Testis (tissue), 2 donors: Measurements from ENCODE around the gene PRMT2.
"Not testable (repeated sequence)": the region's sequence is repeated elsewhere in the genome, so short reads cannot be mapped to it uniquely, and the experiment has no call there.

ENCODE experiments used
- CTCF ChIP-seq, 3 experiments: fragments of 450-650 bp in 2 of 3; fragments of 200-600 bp in 1 of 3; sonication (generic) in 1 of 3; IDR thresholded peaks; one replicate each; pipeline ENCODE4 v1.5.1; 2016 to 2019; ENCODE audit warnings: antibody characterized with exemption in 3 of 3, mild to moderate bottlenecking in 2 of 3, moderate library complexity in 1 of 3
- POLR2A ChIP-seq: fragments of 450-650 bp; IDR thresholded peaks from one replicate; pipeline ENCODE4 v1.6.1; 2017; ENCODE audit warnings: antibody characterized with exemption, mild to moderate bottlenecking, moderate library complexity

DNA sequence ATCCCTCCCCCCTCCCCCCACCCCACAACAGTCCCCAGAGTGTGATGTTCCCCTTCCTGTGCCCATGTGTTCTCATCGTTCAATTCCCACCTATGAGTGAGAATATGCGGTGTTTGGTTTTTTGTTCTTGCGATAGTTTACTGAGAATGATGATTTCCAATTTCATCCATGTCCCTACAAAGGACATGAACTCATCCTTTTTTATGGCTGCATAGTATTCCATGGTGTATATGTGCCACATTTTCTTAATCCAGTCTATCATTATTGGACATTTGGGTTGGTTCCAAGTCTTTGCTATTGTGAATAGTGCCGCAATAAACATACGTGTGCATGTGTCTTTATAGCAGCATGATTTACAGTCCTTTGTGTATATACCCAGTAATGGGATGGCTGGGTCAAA lies 33.4 kb downstream of the PRMT2 start:
- TF ChIP-seq CTCF (IDR thresholded peaks at IDR 0.05); POLR2A: not testable (repeated sequence)
